Stomach (tissue), 9 donors: Measurements from ENCODE around the gene TEKTIP1. TPM values are rescaled to one million over a fixed set of nuclear protein-coding genes. Genes with fewer than 3 reads are reported as not detected.

Experiments
- DNase-seq, 2 donors: peaks; one replicate each; pipeline versions ENCODE4 v3.0.0 to v3.0.0-alpha.2; 2013 to 2019
- H3K27ac ChIP-seq, 5 donors: fragments of 200-600 bp in 4 of 5; sonication (generic) in 4 of 5; one replicate each; pipeline ENCODE4 v1.5.1; 2013 to 2019; ENCODE audit warnings: mild to moderate bottlenecking in 1 of 5, moderate library complexity in 1 of 5
- H3K27me3 ChIP-seq, 3 donors: fragments of 200-600 bp; sonication (generic); one replicate each; pipeline ENCODE4 v1.5.1; 2017 to 2019; ENCODE audit warnings: mixed run types in 1 of 3
- H3K36me3 ChIP-seq, 4 donors: fragments of 200-600 bp; sonication (generic); 1 replicate in 3 of 4; 2 replicates in 1 of 4; pipeline ENCODE4 v1.5.1; 2016 to 2019
- H3K4me1 ChIP-seq, 4 donors: fragments of 200-600 bp; sonication (generic); one replicate each; pipeline ENCODE4 v1.5.1; 2016 to 2019
- H3K4me3 ChIP-seq, 4 donors: fragments of 200-600 bp; sonication (generic) in 3 of 4; one replicate each; pipeline ENCODE4 v1.5.1; 2016 to 2019; ENCODE audit warnings: mild to moderate bottlenecking in 1 of 4
- H3K9me3 ChIP-seq, 4 donors: fragments of 200-600 bp; sonication (generic); one replicate each; pipeline ENCODE4 v1.5.1; 2016 to 2019
- EP300 ChIP-seq: sonication (generic); formaldehyde crosslinking; IDR thresholded peaks from one replicate; pipeline ENCODE4 v1.6.1; 2017; ENCODE audit warnings: antibody characterized with exemption
- POLR2A ChIP-seq, 4 donors: fragments of 450-650 bp; IDR thresholded peaks; one replicate each; pipeline ENCODE4 v1.6.1; 2016; ENCODE audit warnings: antibody characterized with exemption in 4 of 4, control low read depth in 2 of 4, mild to moderate bottlenecking in 1 of 4, moderate library complexity in 1 of 4
- POLR2AphosphoS5 ChIP-seq, 3 donors: sonication (generic); formaldehyde crosslinking; IDR thresholded peaks; one replicate each; pipeline ENCODE4 v1.6.1; 2016; ENCODE audit warnings: antibody characterized with exemption in 3 of 3
- WGBS, 5 donors: extraction: QIAGEN DNeasy Blood & Tissue Kit in 3 of 5; methylation state at CpG; one replicate each; pipeline versions ENCODE4 v1.1.5 to v1.1.7; 2013 to 2018; 5-methylcytosine and 5-hydroxymethylcytosine counted together
- intact Hi-C: fragments of 100-400 bp; cut with DNase I; formaldehyde crosslinking; loops from one replicate; pipeline ENCODE4 v1.15.1; 2023; ENCODE audit warnings: low total_unique reads
- polyA plus RNA-seq, 3 donors: library from polyadenylated mRNA; stranded (reverse); fragments of 200-250 nt; gene quantifications; one replicate each; pipeline ENCODE4 v1.2.3, GENCODE V29; 2013
- total RNA-seq, 5 donors: library from RNA; depleted of rRNA; stranded (reverse); fragments of >200 nt; gene quantifications; one replicate each; pipeline versions ENCODE4 v1.1.0 to v1.2.3, GENCODE V29; 2014 to 2016
- TF ChIP-seq, protein P1 (sequence below), 7 experiments: fragments of 450-650 bp in 4 of 7; fragments of 200-600 bp in 3 of 7; sonication (generic) in 3 of 7; IDR thresholded peaks; one replicate each; pipeline ENCODE4 v1.5.1; 2016 to 2019; ENCODE audit warnings: antibody characterized with exemption in 7 of 7, control low read depth in 2 of 7, mild to moderate bottlenecking in 1 of 7
- donor health status: healthy with polysubstance abuse.
- donor health status: Bipolar disorder and iron deficiency.
- donor health status: healthy.

Gene TEKTIP1
- total and polyA plus RNA-seq, 8 donors: 0.28 to 1.00 TPM; not detected in 6

GRCh38 chr19:3535235-3535535 is 3.8 kb upstream of the TEKTIP1 start:
- H3K36me3 ChIP-seq: peaks cover 50 to 86% (median 80%) of the 10 kb centered on the region in 4 donors
- H3K4me3 ChIP-seq: no peak overlapping the region
- TF ChIP-seq EP300 (no peak), POLR2A (IDR thresholded peaks at IDR 0.05) (no peak), POLR2AphosphoS5 (IDR thresholded peaks at IDR 0.05) (no peak)
- TF ChIP-seq, protein P1, sequence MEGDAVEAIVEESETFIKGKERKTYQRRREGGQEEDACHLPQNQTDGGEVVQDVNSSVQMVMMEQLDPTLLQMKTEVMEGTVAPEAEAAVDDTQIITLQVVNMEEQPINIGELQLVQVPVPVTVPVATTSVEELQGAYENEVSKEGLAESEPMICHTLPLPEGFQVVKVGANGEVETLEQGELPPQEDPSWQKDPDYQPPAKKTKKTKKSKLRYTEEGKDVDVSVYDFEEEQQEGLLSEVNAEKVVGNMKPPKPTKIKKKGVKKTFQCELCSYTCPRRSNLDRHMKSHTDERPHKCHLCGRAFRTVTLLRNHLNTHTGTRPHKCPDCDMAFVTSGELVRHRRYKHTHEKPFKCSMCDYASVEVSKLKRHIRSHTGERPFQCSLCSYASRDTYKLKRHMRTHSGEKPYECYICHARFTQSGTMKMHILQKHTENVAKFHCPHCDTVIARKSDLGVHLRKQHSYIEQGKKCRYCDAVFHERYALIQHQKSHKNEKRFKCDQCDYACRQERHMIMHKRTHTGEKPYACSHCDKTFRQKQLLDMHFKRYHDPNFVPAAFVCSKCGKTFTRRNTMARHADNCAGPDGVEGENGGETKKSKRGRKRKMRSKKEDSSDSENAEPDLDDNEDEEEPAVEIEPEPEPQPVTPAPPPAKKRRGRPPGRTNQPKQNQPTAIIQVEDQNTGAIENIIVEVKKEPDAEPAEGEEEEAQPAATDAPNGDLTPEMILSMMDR (IDR thresholded peaks at IDR 0.05): no peak
- no peaks in the 10 kb centered on the region for H3K9me3 ChIP-seq
- peaks cover 0 to 5% (median 0%) of the 10 kb centered on the region in 4 donors for H3K4me1 ChIP-seq
- 89 to 93% (median 91%) methylated on average over 6 to 9 of the region's 9 CpGs; no CpG with 5 or more reads in 1 of the 5 donors for WGBS, 5 donors
- no peaks in the 10 kb centered on the region for H3K27me3 ChIP-seq
- no peak for DNase-seq
- intact Hi-C loops: no loop called here
- H3K27ac ChIP-seq: no peak overlapping the region

DNA sequence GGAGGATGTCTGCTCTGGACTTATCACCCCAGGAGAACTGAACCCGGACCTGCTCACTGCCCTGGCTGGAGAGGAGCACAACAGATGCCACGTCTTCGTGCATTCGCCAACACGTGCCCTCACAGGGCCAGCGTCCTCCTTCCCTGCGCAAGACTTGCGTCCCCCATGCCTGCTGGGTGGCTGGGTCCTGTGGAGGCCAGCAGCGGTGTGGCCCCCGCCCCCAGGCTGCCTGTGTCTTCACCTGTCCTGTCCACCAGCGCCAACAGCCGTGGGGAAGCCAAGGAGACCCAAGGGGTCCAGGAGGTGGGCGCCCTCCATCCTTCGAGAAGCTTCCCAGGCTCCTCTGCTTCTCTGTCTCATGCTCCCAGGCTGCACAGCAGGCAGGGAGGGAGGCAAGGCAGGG is 3.4 kb upstream of the TEKTIP1 start:
- intact Hi-C loops: no loop called here
- H3K27ac ChIP-seq: peak overlapping the region in 1 of 5 donors; percentile 8
- no peak for DNase-seq
- H3K4me3 ChIP-seq: no peak overlapping the region
- no peaks in the 10 kb centered on the region for H3K27me3 ChIP-seq
- H3K9me3 ChIP-seq: no peaks in the 10 kb centered on the region
- H3K4me1 ChIP-seq: peaks cover 0 to 5% (median 0%) of the 10 kb centered on the region in 4 donors
- WGBS, 5 donors: 88 to 94% (median 91%) methylated on average over 12 to 14 of the region's 14 CpGs
- H3K36me3 ChIP-seq: peaks cover 49 to 86% (median 77%) of the 10 kb centered on the region in 4 donors
- TF ChIP-seq EP300: no peak
- no peak for TF ChIP-seq POLR2AphosphoS5 (IDR thresholded peaks at IDR 0.05)
- TF ChIP-seq, protein P1 (IDR thresholded peaks at IDR 0.05): no peak
- no peak for TF ChIP-seq POLR2A (IDR thresholded peaks at IDR 0.05)

- peaks cover 0 to 5% (median 0%) of the 10 kb centered on the region in 4 donors for H3K4me1 ChIP-seq
- 79 to 95% (median 87%) methylated on average over 7 to 10 of the region's 10 CpGs for WGBS, 5 donors
- H3K4me3 ChIP-seq: no peak overlapping the region
- no peak for DNase-seq
- TF ChIP-seq EP300: no peak
- TF ChIP-seq, protein P1 (IDR thresholded peaks at IDR 0.05): no peak
- TF ChIP-seq POLR2A (IDR thresholded peaks at IDR 0.05): no peak
- TF ChIP-seq POLR2AphosphoS5 (IDR thresholded peaks at IDR 0.05): no peak
- intact Hi-C loops: no loop called here
- no peaks in the 10 kb centered on the region for H3K27me3 ChIP-seq
- peak overlapping the region in 1 of 5 donors; percentile 8 for H3K27ac ChIP-seq
- no peaks in the 10 kb centered on the region for H3K9me3 ChIP-seq
- peaks cover 46 to 82% (median 73%) of the 10 kb centered on the region in 4 donors for H3K36me3 ChIP-seq
Measured at GRCh38 chr19:3535981-3536380, 3.0 kb upstream of the TEKTIP1 start.

DNA sequence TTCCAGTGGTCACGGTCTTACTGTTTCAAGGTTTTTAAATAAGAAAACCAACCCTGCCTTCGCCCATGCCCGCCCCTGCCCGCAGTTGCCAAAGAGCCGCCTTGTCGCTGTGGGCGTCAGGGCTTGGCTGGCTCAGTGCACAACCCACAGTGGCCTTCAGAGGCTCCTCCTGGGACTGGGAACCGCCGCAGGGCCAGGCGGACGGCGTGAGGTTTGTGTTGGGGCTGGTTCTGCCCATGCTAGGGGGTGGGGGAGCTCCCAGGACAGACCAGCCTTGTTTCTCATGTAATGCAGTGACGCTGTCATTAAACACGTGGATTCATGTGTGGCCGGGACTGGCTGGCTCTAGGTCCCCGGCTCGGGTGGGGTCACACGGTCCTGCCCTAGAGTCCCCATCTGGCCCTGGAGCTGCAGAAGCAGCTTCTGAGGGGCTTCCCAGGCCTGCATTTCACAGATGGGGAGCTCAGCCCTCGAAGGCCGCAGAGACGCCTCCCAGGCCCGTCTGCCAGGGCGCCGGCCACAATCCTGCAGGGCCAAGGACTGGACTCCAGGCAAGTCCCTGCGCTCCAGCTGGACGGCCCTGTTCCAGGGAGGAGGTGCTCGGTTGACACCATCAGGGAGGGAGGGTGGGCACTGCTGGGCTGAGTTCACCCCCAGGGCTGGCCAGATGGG is 2.4 kb upstream of the TEKTIP1 start:
- Histone ChIP-seq H3K4me3 (no peak overlapping the region), H3K27me3 (no peaks in the 10 kb centered on the region), H3K27ac (peak overlapping the region in 2 of 5 donors; percentile 1 to 38), H3K4me1 (peaks cover 0 to 5% (median 0%) of the 10 kb centered on the region in 4 donors), H3K36me3 (peaks cover 42 to 76% (median 67%) of the 10 kb centered on the region in 4 donors), H3K9me3 (no peaks in the 10 kb centered on the region)
- intact Hi-C loops: no loop called here
- TF ChIP-seq POLR2AphosphoS5 (IDR thresholded peaks at IDR 0.05): no peak
- no peak for TF ChIP-seq POLR2A (IDR thresholded peaks at IDR 0.05)
- TF ChIP-seq, protein P1 (IDR thresholded peaks at IDR 0.05): no peak
- TF ChIP-seq EP300: no peak
- 75 to 86% (median 82%) methylated on average over 24 to 27 of the region's 27 CpGs for WGBS, 5 donors
- peak in 1 of 2 donors; percentile 55 for DNase-seq
